Spleen (tissue), 7 donors: Measurements from ENCODE around the gene VAMP2.
A peak's percentile ranks its signal among the peaks of the same experiment; 100 is the strongest.

Experiments
- CTCF ChIP-seq, 11 experiments: fragments of 200-600 bp in 7 of 11; fragments of 450-650 bp in 4 of 11; sonication (generic) in 4 of 11; IDR thresholded peaks in 8 of 11; conservative IDR thresholded peaks in 3 of 11; 1 replicate in 7 of 11; 2 replicates in 4 of 11; pipeline versions ENCODE4 v1.4.0 to v1.8.0; 2016 to 2021; ENCODE audit warnings: antibody characterized with exemption in 11 of 11, inconsistent platforms in 4 of 11, mild to moderate bottlenecking in 1 of 11
- POLR2A ChIP-seq, 3 donors: fragments of 450-650 bp; IDR thresholded peaks; one replicate each; pipeline ENCODE4 v1.5.1; 2017; ENCODE audit warnings: antibody characterized with exemption in 3 of 3, mild to moderate bottlenecking in 1 of 3
- POLR2AphosphoS5 ChIP-seq, 3 donors: sonication (generic); formaldehyde crosslinking; IDR thresholded peaks; one replicate each; pipeline ENCODE4 v1.5.1; 2017; ENCODE audit warnings: antibody characterized with exemption in 3 of 3
- donor health status: DM: no; HTN: no; CAD: no; lungs with moderate emphysema.
- donor health status: DM: no; HTN: no; CAD: no.
- donor health status: DM: no; HTN: no; CAD: no.

- TF ChIP-seq POLR2AphosphoS5 (IDR thresholded peaks at IDR 0.05) (no peak), CTCF (IDR thresholded peaks at IDR 0.05 in 8 of 11, conservative IDR thresholded peaks at IDR 0.05 in 3 of 11) (peak in 5 of 11 experiments; percentile 16 to 43 (median 28)), POLR2A (IDR thresholded peaks at IDR 0.05) (no peak)
These were observed 42.0 kb downstream of the VAMP2 start for GRCh38 chr17:8120520-8121406.
